Gastroesophageal sphincter (tissue), 4 donors: ENCODE measurements around the gene IL19. TPM values are rescaled to one million over a fixed set of nuclear protein-coding genes. Genes with fewer than 3 reads are reported as not detected.

Source experiments
- ATAC-seq: fragments of 150-250 bp; one replicate; pipeline ENCODE4 v1.9.1; 2016; ENCODE audit warnings: mild to moderate bottlenecking, moderate library complexity
- H3K27ac ChIP-seq, 4 donors: fragments of 200-600 bp; sonication (generic) in 3 of 4; 1 replicate in 3 of 4; 2 replicates in 1 of 4; pipeline ENCODE4 v1.5.1; 2016 to 2019
- H3K27me3 ChIP-seq: fragments of 200-600 bp; sonication (generic); one replicate; pipeline ENCODE4 v1.5.1; 2019
- H3K36me3 ChIP-seq, 2 donors: fragments of 200-600 bp; sonication (generic); one replicate each; pipeline ENCODE4 v1.5.1; 2019; ENCODE audit warnings: control low read depth in 1 of 2
- H3K4me1 ChIP-seq, 3 donors: fragments of 200-600 bp; sonication (generic); 1 replicate in 2 of 3; 2 replicates in 1 of 3; pipeline ENCODE4 v1.5.1; 2016 to 2019; ENCODE audit warnings: control low read depth in 2 of 3
- H3K4me3 ChIP-seq, 2 donors: fragments of 200-600 bp; sonication (generic); one replicate each; pipeline ENCODE4 v1.5.1; 2019; ENCODE audit warnings: mild to moderate bottlenecking in 1 of 2, moderate library complexity in 1 of 2
- H3K9me3 ChIP-seq, 3 donors: fragments of 200-600 bp; sonication (generic); one replicate each; pipeline ENCODE4 v1.5.1; 2017 to 2019; ENCODE audit warnings: control low read depth in 2 of 3
- EP300 ChIP-seq: sonication (generic); formaldehyde crosslinking; IDR thresholded peaks from one replicate; pipeline ENCODE4 v1.6.1; 2017; ENCODE audit warnings: antibody characterized with exemption, mild to moderate bottlenecking
- POLR2A ChIP-seq, 2 donors: fragments of 450-650 bp; IDR thresholded peaks; one replicate each; pipeline ENCODE4 v1.6.1; 2017; ENCODE audit warnings: antibody characterized with exemption in 2 of 2, mild to moderate bottlenecking in 2 of 2, moderate library complexity in 1 of 2
- POLR2AphosphoS5 ChIP-seq: sonication (generic); formaldehyde crosslinking; IDR thresholded peaks from one replicate; pipeline ENCODE4 v1.6.1; 2017; ENCODE audit warnings: antibody characterized with exemption
- WGBS, 2 donors: methylation state at CpG; one replicate each; pipeline ENCODE4 v1.1.5; 2018; ENCODE audit warnings: low coverage in 1 of 2; 5-methylcytosine and 5-hydroxymethylcytosine counted together
- total RNA-seq, 4 donors: library from RNA; depleted of rRNA; stranded (reverse); fragments of >200 nt; gene quantifications; one replicate each; pipeline ENCODE4 v1.1.0, GENCODE V29; 2016
- TF ChIP-seq, protein P1 (sequence below), 4 experiments: fragments of 200-600 bp in 2 of 4; fragments of 450-650 bp in 2 of 4; sonication (generic) in 1 of 4; IDR thresholded peaks; one replicate each; pipeline ENCODE4 v1.5.1; 2017 to 2019; ENCODE audit warnings: antibody characterized with exemption in 4 of 4, mild to moderate bottlenecking in 2 of 4, moderate library complexity in 2 of 4

IL19 gene
- total RNA-seq, 4 donors from 2014 or later: 0.27 TPM; not detected in 3

DNA sequence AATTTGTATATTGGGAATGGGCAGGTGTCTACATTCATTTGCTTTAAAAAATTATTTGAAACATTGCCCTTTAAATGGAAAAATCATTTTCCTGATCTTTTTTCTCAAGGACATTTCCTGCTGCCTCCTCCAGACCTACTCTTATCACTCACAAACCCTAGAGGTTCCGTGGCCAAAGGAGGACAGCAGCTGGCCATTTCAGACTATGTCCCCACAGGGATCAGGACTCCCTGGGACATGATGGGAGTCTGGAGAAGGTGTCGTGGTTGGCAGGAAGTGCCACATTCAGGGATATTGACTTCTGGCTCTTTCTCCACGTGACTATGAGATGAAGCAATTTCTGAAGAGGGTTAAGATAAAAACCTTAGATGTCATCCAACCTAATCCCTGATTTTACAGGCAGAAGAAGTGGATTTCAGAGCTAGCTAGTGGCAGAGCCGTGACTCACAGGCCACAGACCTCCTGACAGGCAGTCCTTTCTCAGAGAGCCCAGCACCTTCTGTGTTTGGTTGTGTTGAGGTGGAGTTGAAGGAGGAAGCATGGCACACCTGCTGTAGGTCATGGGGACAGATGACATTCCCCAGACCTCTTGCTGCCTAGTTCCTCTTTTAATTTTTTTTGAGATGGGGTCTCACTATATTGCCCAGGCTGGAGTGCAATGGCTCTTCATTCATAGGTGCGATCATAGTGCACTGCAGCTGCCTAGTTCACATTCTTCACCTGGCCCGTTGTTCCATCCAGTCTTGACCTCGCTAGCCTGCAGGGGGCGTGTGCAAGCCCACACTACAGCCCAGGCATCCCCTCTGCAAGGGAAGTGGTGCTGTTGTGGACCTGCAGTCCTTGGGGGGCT lies 27.2 kb downstream of the IL19 start:
- no peaks in the 10 kb centered on the region for H3K36me3 ChIP-seq

DNA sequence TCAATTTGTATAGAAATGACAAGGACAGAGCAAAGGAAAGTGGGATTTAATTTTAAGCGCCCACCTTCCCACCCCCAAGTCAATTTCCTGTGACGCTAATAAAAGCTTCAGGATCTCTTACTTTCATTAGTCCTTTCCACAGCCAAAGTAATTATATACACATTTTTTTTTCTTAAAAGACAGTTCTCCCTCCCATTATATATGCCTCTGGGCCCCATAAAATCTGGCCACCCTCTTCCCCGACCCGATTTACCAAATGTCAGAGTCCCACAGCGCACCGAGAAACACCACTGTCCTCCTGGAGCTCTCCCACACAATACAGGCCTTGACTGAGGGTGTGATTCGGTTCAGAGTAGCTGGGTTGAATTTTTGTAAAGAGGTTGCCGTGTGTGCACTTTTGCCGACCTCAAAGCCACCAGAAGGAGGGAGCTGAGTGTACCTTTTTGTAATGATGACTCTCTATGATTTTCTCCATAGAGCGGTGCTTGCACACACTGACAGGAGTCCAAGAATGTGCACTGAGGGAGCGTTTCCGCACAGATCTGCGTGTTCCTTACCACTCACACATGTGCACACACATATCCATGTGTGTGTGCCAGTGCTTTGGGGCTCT lies 27.9 kb downstream of the IL19 start:
- 79 to 80% methylated on average over 9 to 10 of the region's 13 CpGs for WGBS, 2 donors
- no peaks in the 10 kb centered on the region for H3K36me3 ChIP-seq
- H3K27me3 ChIP-seq: peaks cover 19% of the 10 kb centered on the region
- TF ChIP-seq, protein P1, sequence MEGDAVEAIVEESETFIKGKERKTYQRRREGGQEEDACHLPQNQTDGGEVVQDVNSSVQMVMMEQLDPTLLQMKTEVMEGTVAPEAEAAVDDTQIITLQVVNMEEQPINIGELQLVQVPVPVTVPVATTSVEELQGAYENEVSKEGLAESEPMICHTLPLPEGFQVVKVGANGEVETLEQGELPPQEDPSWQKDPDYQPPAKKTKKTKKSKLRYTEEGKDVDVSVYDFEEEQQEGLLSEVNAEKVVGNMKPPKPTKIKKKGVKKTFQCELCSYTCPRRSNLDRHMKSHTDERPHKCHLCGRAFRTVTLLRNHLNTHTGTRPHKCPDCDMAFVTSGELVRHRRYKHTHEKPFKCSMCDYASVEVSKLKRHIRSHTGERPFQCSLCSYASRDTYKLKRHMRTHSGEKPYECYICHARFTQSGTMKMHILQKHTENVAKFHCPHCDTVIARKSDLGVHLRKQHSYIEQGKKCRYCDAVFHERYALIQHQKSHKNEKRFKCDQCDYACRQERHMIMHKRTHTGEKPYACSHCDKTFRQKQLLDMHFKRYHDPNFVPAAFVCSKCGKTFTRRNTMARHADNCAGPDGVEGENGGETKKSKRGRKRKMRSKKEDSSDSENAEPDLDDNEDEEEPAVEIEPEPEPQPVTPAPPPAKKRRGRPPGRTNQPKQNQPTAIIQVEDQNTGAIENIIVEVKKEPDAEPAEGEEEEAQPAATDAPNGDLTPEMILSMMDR (IDR thresholded peaks at IDR 0.05): no peak
- TF ChIP-seq EP300: no peak
- no peak for TF ChIP-seq POLR2A (IDR thresholded peaks at IDR 0.05)
- no peak for TF ChIP-seq POLR2AphosphoS5
- no peaks in the 10 kb centered on the region for H3K9me3 ChIP-seq
- H3K27ac ChIP-seq: no peak overlapping the region
- no peaks in the 10 kb centered on the region for H3K4me1 ChIP-seq
- no peak overlapping the region for H3K4me3 ChIP-seq
- ATAC-seq: no peak

More for the DNA sequence above, 27.2 kb downstream of the IL19 start:
- no peak for ATAC-seq
- Histone ChIP-seq H3K4me1 (no peaks in the 10 kb centered on the region), H3K9me3 (no peaks in the 10 kb centered on the region), H3K27ac (no peak overlapping the region), H3K4me3 (no peak overlapping the region), H3K27me3 (peaks cover 23% of the 10 kb centered on the region)
- TF ChIP-seq, protein P1 (IDR thresholded peaks at IDR 0.05): peak in 2 of 4 experiments; percentile 8 to 35
- no peak for TF ChIP-seq EP300
- 79 to 83% methylated on average over 2 to 3 of the region's 8 CpGs for WGBS, 2 donors

DNA sequence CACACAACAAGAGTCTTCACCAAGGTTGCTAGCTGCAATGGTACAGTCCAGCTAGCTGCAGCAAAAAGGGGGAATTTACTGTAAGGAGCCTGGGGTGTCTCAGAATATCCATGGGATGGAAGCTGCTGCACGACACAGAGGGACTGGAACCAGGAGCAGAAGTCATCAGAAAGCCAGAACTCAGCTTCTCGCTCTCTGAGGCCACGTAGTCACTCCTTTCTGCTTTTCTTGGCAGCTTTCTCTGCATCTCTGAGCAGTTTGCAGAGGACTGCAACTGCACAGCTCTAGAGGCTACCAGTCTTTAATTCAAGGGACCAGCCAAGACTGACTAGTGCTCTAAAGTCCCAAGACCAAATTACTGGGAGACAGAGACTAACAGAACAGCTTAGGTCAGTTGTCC lies 28.7 kb downstream of the IL19 start:
- H3K27ac ChIP-seq: no peak overlapping the region
- no peak for ATAC-seq
- no peaks in the 10 kb centered on the region for H3K36me3 ChIP-seq
- H3K4me3 ChIP-seq: no peak overlapping the region
- TF ChIP-seq, protein P1 (IDR thresholded peaks at IDR 0.05): no peak
- TF ChIP-seq POLR2AphosphoS5: no peak
- H3K9me3 ChIP-seq: no peaks in the 10 kb centered on the region
- peaks cover 18% of the 10 kb centered on the region for H3K27me3 ChIP-seq
- H3K4me1 ChIP-seq: no peaks in the 10 kb centered on the region
- 61 to 74% methylated on average over 3 of the region's 3 CpGs for WGBS, 2 donors

DNA sequence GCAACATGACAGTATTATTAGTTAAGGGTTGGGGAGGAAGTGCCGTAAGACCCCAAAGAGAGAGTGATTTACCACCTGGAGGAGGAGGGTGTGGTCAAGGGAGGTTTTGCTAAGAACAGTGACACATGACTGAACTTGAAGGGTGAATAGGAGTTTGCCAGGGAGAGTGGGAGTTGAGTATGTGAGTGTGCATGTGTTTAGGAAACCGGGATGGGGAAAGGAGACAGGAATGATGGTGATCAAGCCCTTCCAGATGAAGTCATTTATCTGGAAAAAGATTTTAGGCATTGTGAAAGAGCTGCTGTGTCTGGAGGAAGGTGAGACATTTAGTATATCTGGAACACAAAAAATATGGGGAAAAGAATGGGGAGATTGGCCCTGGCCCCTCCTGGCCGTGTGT lies 29.8 kb downstream of the IL19 start:
- peaks cover 18% of the 10 kb centered on the region for H3K27me3 ChIP-seq
- peak; percentile 41 for ATAC-seq
- no peaks in the 10 kb centered on the region for H3K4me1 ChIP-seq
- no peaks in the 10 kb centered on the region for H3K36me3 ChIP-seq
- H3K27ac ChIP-seq: no peak overlapping the region
- TF ChIP-seq, protein P1 (IDR thresholded peaks at IDR 0.05): no peak
- TF ChIP-seq EP300 (no peak), POLR2A (IDR thresholded peaks at IDR 0.05) (no peak), POLR2AphosphoS5 (no peak)
- H3K4me3 ChIP-seq: no peak overlapping the region
- no peaks in the 10 kb centered on the region for H3K9me3 ChIP-seq
- WGBS, 2 donors: 62 to 71% methylated on average over 1 to 3 of the region's 3 CpGs

DNA sequence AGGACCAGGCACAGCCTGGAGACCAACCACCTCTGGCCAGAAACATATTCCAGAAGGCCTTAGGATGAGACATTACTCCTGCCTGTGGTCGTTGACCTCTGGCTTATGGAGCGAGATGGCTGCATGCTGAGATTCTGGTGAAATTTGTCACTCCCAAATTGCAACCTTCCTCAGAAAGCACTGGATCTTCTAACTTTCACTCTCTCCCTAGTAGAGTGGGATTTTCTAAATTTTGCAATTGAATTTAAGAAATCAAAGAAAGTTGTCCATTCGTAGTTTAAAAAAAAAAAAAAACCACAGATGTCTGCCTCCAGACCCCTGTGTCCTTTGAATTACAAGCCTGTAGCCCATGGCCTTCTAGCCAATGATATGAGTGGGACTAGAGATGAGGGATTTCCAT lies 30.3 kb downstream of the IL19 start:
- TF ChIP-seq EP300 (no peak), POLR2A (IDR thresholded peaks at IDR 0.05) (no peak), POLR2AphosphoS5 (no peak)
- TF ChIP-seq, protein P1 (IDR thresholded peaks at IDR 0.05): no peak
- H3K36me3 ChIP-seq: no peaks in the 10 kb centered on the region
- H3K27me3 ChIP-seq: peaks cover 18% of the 10 kb centered on the region
- ATAC-seq: no peak
- WGBS, 2 donors: 64 to 91% methylated on average over 1 to 2 of the region's 3 CpGs
- no peaks in the 10 kb centered on the region for H3K4me1 ChIP-seq
- no peaks in the 10 kb centered on the region for H3K9me3 ChIP-seq
- H3K4me3 ChIP-seq: no peak overlapping the region
- no peak overlapping the region for H3K27ac ChIP-seq
